ENCODE measurements around the gene IL22RA1. TPM values are rescaled to one million over a fixed set of nuclear protein-coding genes. Genes with fewer than 3 reads are reported as not detected.
A peak's percentile ranks its signal among the peaks of the same experiment; 100 is the strongest.

IL22RA1 gene
- total RNA-seq, 1 experiment from 2014 or later: 32.8 TPM

- no peak for DNase-seq (ENCODE audit: low spot score)
Measured at GRCh38 chr1:24168245-24168644, 25.3 kb upstream of the IL22RA1 start.

- DNase-seq (ENCODE audit: low spot score): no peak
Measured at GRCh38 chr1:24167008-24167407, 24.1 kb upstream of the IL22RA1 start.

- DNase-seq (ENCODE audit: low spot score): no peak
Measured at GRCh38 chr1:24165500-24165899, 22.6 kb upstream of the IL22RA1 start.

GRCh38 chr1:24164004-24164403, 21.1 kb upstream of the IL22RA1 start:
- no peak for DNase-seq (ENCODE audit: low spot score)

GRCh38 chr1:24162201-24162600, 19.3 kb upstream of the IL22RA1 start:
- no peak for DNase-seq (ENCODE audit: low spot score)

- DNase-seq (ENCODE audit: low spot score): no peak
Measured at GRCh38 chr1:24161270-24161669, 18.3 kb upstream of the IL22RA1 start.

GRCh38 chr1:24159366-24159765, 16.4 kb upstream of the IL22RA1 start:
- DNase-seq (ENCODE audit: low spot score): no peak

GRCh38 chr1:24157918-24158481, 15.1 kb upstream of the IL22RA1 start:
- DNase-seq (ENCODE audit: low spot score): peak; percentile 40

GRCh38 chr1:24156542-24157260, 13.8 kb upstream of the IL22RA1 start:
- no peak for DNase-seq (ENCODE audit: low spot score)

GRCh38 chr1:24155011-24155782, 12.3 kb upstream of the IL22RA1 start:
- DNase-seq (ENCODE audit: low spot score): no peak

- no peak for DNase-seq (ENCODE audit: low spot score)
Measured at GRCh38 chr1:24154215-24154614, 11.3 kb upstream of the IL22RA1 start.

GRCh38 chr1:24152631-24153494, 9.9 kb upstream of the IL22RA1 start:
- no peak for DNase-seq (ENCODE audit: low spot score)

GRCh38 chr1:24151175-24151533, 8.2 kb upstream of the IL22RA1 start:
- DNase-seq (ENCODE audit: low spot score): peak; percentile 61

GRCh38 chr1:24150234-24151174, 7.6 kb upstream of the IL22RA1 start:
- peak; percentile 93 for DNase-seq (ENCODE audit: low spot score)

GRCh38 chr1:24149866-24150233, 6.9 kb upstream of the IL22RA1 start:
- DNase-seq (ENCODE audit: low spot score): peak; percentile 50

GRCh38 chr1:24147816-24148215, 4.9 kb upstream of the IL22RA1 start:
- no peak for DNase-seq (ENCODE audit: low spot score)

GRCh38 chr1:24147194-24147593, 4.3 kb upstream of the IL22RA1 start:
- no peak for DNase-seq (ENCODE audit: low spot score)

GRCh38 chr1:24141311-24141997, 1.5 kb downstream of the IL22RA1 start:
- peak; percentile 37 for DNase-seq (ENCODE audit: low spot score)

- no peak for DNase-seq (ENCODE audit: low spot score)
Measured at GRCh38 chr1:24140741-24141181, 2.2 kb downstream of the IL22RA1 start.

- DNase-seq (ENCODE audit: low spot score): no peak
Measured at GRCh38 chr1:24139841-24140425, 3.0 kb downstream of the IL22RA1 start.
